Measurements from ENCODE around the gene CLCN3. TPM values are rescaled to one million over a fixed set of nuclear protein-coding genes. Genes with fewer than 3 reads are reported as not detected.
A peak's percentile ranks its signal among the peaks of the same experiment; 100 is the strongest.

Gene CLCN3
- total and polyA plus RNA-seq, 2 experiments from 2014 or later: 10.9 to 22.9 TPM

DNA sequence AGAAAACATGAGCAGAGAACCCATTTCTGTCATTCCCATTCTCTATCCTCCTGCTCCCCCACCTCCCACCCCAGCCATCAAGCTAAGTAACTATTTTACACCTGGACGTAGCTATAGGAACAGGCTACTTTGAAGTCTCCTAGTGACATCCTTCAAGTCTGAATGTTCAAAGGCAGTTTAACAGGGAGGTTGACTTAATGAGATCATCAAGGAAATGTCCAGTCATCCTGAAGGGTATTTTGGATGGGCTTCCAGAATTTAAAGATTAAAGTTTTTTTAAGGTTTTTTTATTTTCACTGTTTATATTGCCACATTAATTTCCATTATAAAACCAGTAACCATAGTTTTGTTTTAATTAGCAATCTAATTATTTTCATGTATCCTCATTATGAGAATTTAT lies 96.3 kb downstream of the CLCN3 start:
- Histone ChIP-seq H3K4me3 (no peak overlapping the region), H3K4me2 (no peak overlapping the region), H3K27ac (ENCODE audit: low read depth) (no peak overlapping the region), H3K4me1 (ENCODE audit: insufficient read depth) (no peaks in the 10 kb centered on the region), H3K36me3 (ENCODE audit: insufficient read depth) (no peaks in the 10 kb centered on the region), H3K9me2 (ENCODE audit: insufficient read depth) (no peaks in the 10 kb centered on the region), H2AFZ (no peak overlapping the region), H3F3A (replicated peaks; ENCODE audit: low read depth) (no peaks in the 10 kb centered on the region), H4K20me1 (replicated peaks; ENCODE audit: insufficient read depth) (no peaks in the 10 kb centered on the region), H3K79me2 (replicated peaks; ENCODE audit: insufficient read depth) (no peaks in the 10 kb centered on the region), H3K27me3 (ENCODE audit: insufficient read depth) (no peaks in the 10 kb centered on the region)
- H3K27me3 Mint-ChIP-seq (ENCODE audit: insufficient read depth, low read depth, poor library complexity): no peaks in the 10 kb centered on the region
- DNase-seq (ENCODE audit: low spot score): no peak
- TF ChIP-seq CREB1 (CRISPR knock-in tag; IDR thresholded peaks at IDR 0.05; ENCODE audit: low read depth) (no peak), ZNF114 (CRISPR knock-in tag; IDR thresholded peaks at IDR 0.05) (no peak)
- no peak for ATAC-seq
- no peak overlapping the region for H3K4me3 Mint-ChIP-seq
- H3K9me3 Mint-ChIP-seq: no peaks in the 10 kb centered on the region
- H3K27ac Mint-ChIP-seq: no peak overlapping the region
- no peaks in the 10 kb centered on the region; the same call in 2 of the 3 replicates for H3K36me3 Mint-ChIP-seq (ENCODE audit: low read depth)
- H3K4me1 Mint-ChIP-seq: no peaks in the 10 kb centered on the region

DNA sequence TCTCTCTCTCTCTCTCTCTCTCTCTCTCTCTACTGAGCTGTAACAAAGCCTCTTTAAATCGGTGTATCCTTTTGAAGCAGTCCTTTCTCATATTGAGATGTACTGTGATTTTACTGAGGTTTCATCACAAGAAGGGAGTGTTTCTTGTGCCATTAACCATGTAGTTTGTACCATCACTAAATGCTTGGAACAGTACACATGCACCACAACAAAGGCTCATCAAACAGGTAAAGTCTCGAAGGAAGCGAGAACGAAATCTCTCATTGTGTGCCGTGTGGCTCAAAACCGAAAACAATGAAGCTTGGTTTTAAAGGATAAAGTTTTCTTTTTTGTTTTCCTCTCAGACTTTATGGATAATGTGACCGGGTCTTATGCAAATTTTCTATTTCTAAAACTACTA lies 100.2 kb downstream of the CLCN3 start:
- H3K9me3 Mint-ChIP-seq: no peaks in the 10 kb centered on the region
- no peaks in the 10 kb centered on the region; the same call in 2 of the 3 replicates for H3K36me3 Mint-ChIP-seq (ENCODE audit: low read depth)
- DNase-seq (ENCODE audit: low spot score) (no peak), ATAC-seq (no peak)
- Histone ChIP-seq H3K9me2 (ENCODE audit: insufficient read depth) (no peaks in the 10 kb centered on the region), H3K4me3 (no peak overlapping the region), H3K36me3 (ENCODE audit: insufficient read depth) (no peaks in the 10 kb centered on the region), H3K4me1 (ENCODE audit: insufficient read depth) (no peaks in the 10 kb centered on the region), H3K27ac (ENCODE audit: low read depth) (no peak overlapping the region), H3F3A (replicated peaks; ENCODE audit: low read depth) (no peaks in the 10 kb centered on the region), H3K79me2 (replicated peaks; ENCODE audit: insufficient read depth) (no peaks in the 10 kb centered on the region), H3K27me3 (ENCODE audit: insufficient read depth) (no peaks in the 10 kb centered on the region), H4K20me1 (replicated peaks; ENCODE audit: insufficient read depth) (no peaks in the 10 kb centered on the region), H3K4me2 (no peak overlapping the region), H2AFZ (no peak overlapping the region)
- no peaks in the 10 kb centered on the region for H3K4me1 Mint-ChIP-seq
- no peak for TF ChIP-seq JUNB (IDR thresholded peaks at IDR 0.05; ENCODE audit: unreplicated experiment)
- H3K27me3 Mint-ChIP-seq (ENCODE audit: insufficient read depth, low read depth, poor library complexity): no peaks in the 10 kb centered on the region
- no peak overlapping the region for H3K4me3 Mint-ChIP-seq
- H3K27ac Mint-ChIP-seq: no peak overlapping the region

DNA sequence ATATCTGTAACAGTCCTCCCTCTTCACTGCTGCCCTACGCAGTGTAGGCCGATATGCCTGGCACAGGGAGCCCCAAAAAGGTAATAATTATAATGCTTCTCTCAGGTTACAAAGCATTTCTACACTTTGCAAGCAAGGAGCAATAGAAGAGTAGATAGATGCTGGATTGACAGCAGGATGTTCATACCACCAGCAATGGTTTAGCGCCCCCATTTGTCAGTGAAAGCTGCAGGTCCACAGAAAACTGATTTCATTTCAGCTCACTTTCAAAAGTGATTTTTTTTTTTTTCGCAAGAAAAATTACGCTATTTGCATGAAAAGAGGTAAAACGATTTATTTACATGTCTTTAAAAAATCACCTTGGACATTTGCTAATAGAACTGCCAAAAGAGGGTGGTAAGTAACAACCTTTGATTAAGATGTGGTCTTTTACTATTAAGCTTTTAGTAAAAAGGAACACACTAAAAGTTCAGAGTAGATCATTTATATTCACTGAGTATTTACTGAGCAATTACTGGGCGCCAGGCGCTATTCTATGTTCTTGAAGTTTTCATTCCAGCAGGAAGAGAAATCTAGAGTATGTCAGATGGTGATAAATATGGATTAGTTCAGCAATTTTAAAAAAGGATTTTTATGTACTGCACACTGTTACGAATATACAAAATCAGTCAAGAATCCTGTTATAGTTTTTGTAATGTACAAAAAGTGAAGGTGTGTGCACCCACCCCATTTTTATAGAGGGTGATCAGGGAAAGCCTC lies 103.0 kb downstream of the CLCN3 start:
- H3K27me3 Mint-ChIP-seq (ENCODE audit: insufficient read depth, low read depth, poor library complexity): no peaks in the 10 kb centered on the region
- Histone ChIP-seq H4K20me1 (replicated peaks; ENCODE audit: insufficient read depth) (no peaks in the 10 kb centered on the region), H3F3A (replicated peaks; ENCODE audit: low read depth) (no peaks in the 10 kb centered on the region), H3K4me1 (ENCODE audit: insufficient read depth) (no peaks in the 10 kb centered on the region), H3K36me3 (ENCODE audit: insufficient read depth) (no peaks in the 10 kb centered on the region), H3K9me2 (ENCODE audit: insufficient read depth) (no peaks in the 10 kb centered on the region), H3K27ac (ENCODE audit: low read depth) (no peak overlapping the region; the same call in 1 of the 2 replicates), H3K4me2 (no peak overlapping the region), H3K79me2 (replicated peaks; ENCODE audit: insufficient read depth) (no peaks in the 10 kb centered on the region), H2AFZ (no peak overlapping the region), H3K27me3 (ENCODE audit: insufficient read depth) (no peaks in the 10 kb centered on the region), H3K4me3 (no peak overlapping the region)
- peak; percentile 35; the same call in 1 of the 3 replicates for ATAC-seq
- H3K36me3 Mint-ChIP-seq (ENCODE audit: low read depth): no peaks in the 10 kb centered on the region
- H3K27ac Mint-ChIP-seq: no peak overlapping the region
- H3K4me1 Mint-ChIP-seq: no peaks in the 10 kb centered on the region
- TF ChIP-seq, protein P1, sequence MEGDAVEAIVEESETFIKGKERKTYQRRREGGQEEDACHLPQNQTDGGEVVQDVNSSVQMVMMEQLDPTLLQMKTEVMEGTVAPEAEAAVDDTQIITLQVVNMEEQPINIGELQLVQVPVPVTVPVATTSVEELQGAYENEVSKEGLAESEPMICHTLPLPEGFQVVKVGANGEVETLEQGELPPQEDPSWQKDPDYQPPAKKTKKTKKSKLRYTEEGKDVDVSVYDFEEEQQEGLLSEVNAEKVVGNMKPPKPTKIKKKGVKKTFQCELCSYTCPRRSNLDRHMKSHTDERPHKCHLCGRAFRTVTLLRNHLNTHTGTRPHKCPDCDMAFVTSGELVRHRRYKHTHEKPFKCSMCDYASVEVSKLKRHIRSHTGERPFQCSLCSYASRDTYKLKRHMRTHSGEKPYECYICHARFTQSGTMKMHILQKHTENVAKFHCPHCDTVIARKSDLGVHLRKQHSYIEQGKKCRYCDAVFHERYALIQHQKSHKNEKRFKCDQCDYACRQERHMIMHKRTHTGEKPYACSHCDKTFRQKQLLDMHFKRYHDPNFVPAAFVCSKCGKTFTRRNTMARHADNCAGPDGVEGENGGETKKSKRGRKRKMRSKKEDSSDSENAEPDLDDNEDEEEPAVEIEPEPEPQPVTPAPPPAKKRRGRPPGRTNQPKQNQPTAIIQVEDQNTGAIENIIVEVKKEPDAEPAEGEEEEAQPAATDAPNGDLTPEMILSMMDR (conservative IDR thresholded peaks at IDR 0.05; ENCODE audit: low read depth in 2 of 2): peak; percentile 62 to 75
- TF ChIP-seq ZNF331 (CRISPR knock-in tag; IDR thresholded peaks at IDR 0.05; ENCODE audit: low read depth): no peak
- H3K9me3 Mint-ChIP-seq: no peaks in the 10 kb centered on the region
- peak; percentile 59 for DNase-seq (ENCODE audit: low spot score)
- no peak overlapping the region for H3K4me3 Mint-ChIP-seq

All from GM23338 (cell line).